SK-N-SH treated with all-trans-retinoic acid at 6 μM for 48 hours (cell line): Measurements from ENCODE around the gene KCND1.

Source experiments
- ATAC-seq: fragments of 200-7000 bp; cut with Tn5 transposase; 3 replicates; pipeline ENCODE4 v1.9.1; 2020; ENCODE audit warnings: mild to moderate bottlenecking, moderate library complexity
- ARNTL ChIP-seq: fragments of 450-650 bp; formaldehyde crosslinking; IDR thresholded peaks from 2 replicates; pipeline ENCODE4 v1.5.0; 2020; ENCODE audit warnings: low read depth, mild to moderate bottlenecking, moderate library complexity, borderline replicate concordance
- BACH2 ChIP-seq: fragments of 250-450 bp; sonication (Bioruptor Pico); IDR thresholded peaks from 2 replicates; pipeline ENCODE4 v1.9.0; 2021; ENCODE audit warnings: mild to moderate bottlenecking, borderline replicate concordance
- CREB5 ChIP-seq: fragments of 250-450 bp; sonication (Bioruptor Pico); IDR thresholded peaks from 2 replicates; pipeline ENCODE4 v1.5.1; 2020; ENCODE audit warnings: low read depth, mild to moderate bottlenecking, moderate library complexity
- CSDC2 ChIP-seq: fragments of 250-450 bp; sonication (Bioruptor Pico); IDR thresholded peaks from 2 replicates; pipeline ENCODE4 v1.5.0; 2020; ENCODE audit warnings: mild to moderate bottlenecking, moderate library complexity
- CSRNP3 ChIP-seq: fragments of 250-450 bp; sonication (Bioruptor Pico); IDR thresholded peaks from 2 replicates; pipeline ENCODE4 v1.5.1; 2021; ENCODE audit warnings: mild to moderate bottlenecking, moderate library complexity
- ESRRG ChIP-seq: fragments of 250-450 bp; sonication (Bioruptor Pico); IDR thresholded peaks from 2 replicates; pipeline ENCODE4 v1.6.1; 2021; ENCODE audit warnings: mild to moderate bottlenecking
- GLIS3 ChIP-seq: fragments of 250-450 bp; sonication (Bioruptor Pico); IDR thresholded peaks from 2 replicates; pipeline ENCODE4 v1.5.0; 2020; ENCODE audit warnings: mild to moderate bottlenecking, moderate library complexity
- ISL1 ChIP-seq: fragments of 250-450 bp; sonication (Bioruptor Pico); IDR thresholded peaks from 2 replicates; pipeline ENCODE4 v2.1.2; 2022; ENCODE audit warnings: mild to moderate bottlenecking, moderate library complexity
- OSR1 ChIP-seq: fragments of 250-450 bp; sonication (Bioruptor Pico); IDR thresholded peaks from 2 replicates; pipeline ENCODE4 v1.8.0; 2022; ENCODE audit warnings: moderate library complexity, mild to moderate bottlenecking, inconsistent platforms
- PATZ1 ChIP-seq: fragments of 250-450 bp; sonication (Bioruptor Pico); IDR thresholded peaks from 2 replicates; pipeline ENCODE4 v1.8.0; 2020; ENCODE audit warnings: mild to moderate bottlenecking, moderate library complexity, borderline replicate concordance
- POU6F1 ChIP-seq: fragments of 250-450 bp; sonication (Bioruptor Pico); IDR thresholded peaks from 2 replicates; pipeline ENCODE4 v1.8.0; 2021; ENCODE audit warnings: low read depth, mild to moderate bottlenecking, moderate library complexity, borderline replicate concordance
- PPARA ChIP-seq: fragments of 250-450 bp; sonication (Bioruptor Pico); IDR thresholded peaks from 2 replicates; pipeline ENCODE4 v1.5.0; 2020; ENCODE audit warnings: mild to moderate bottlenecking, borderline replicate concordance
- RARB ChIP-seq: fragments of 250-450 bp; sonication (Bioruptor Pico); IDR thresholded peaks from 2 replicates; pipeline ENCODE4 v1.8.0; 2021; ENCODE audit warnings: mild to moderate bottlenecking, moderate library complexity
- TCF4 ChIP-seq: fragments of 250-450 bp; sonication (Bioruptor Pico); IDR thresholded peaks from 2 replicates; pipeline ENCODE4 v1.8.0; 2021; ENCODE audit warnings: mild to moderate bottlenecking, moderate library complexity, borderline replicate concordance
- TSHZ2 ChIP-seq: fragments of 250-450 bp; sonication (Bioruptor Pico); IDR thresholded peaks from 2 replicates; pipeline ENCODE4 v1.5.0; 2020; ENCODE audit warnings: mild to moderate bottlenecking, moderate library complexity
- ZC3H10 ChIP-seq: fragments of 250-450 bp; sonication (Bioruptor Pico); IDR thresholded peaks from 2 replicates; pipeline ENCODE4 v1.5.1; 2021; ENCODE audit warnings: mild to moderate bottlenecking, moderate library complexity
- ZFP30 ChIP-seq: fragments of 450-650 bp; formaldehyde crosslinking; IDR thresholded peaks from 2 replicates; pipeline ENCODE4 v1.5.0; 2022; ENCODE audit warnings: mild to moderate bottlenecking, moderate library complexity
- ZNF565 ChIP-seq: fragments of 450-650 bp; formaldehyde crosslinking; conservative IDR thresholded peaks from 2 replicates; pipeline ENCODE4 v1.5.0; 2020; ENCODE audit warnings: low read depth, mild to moderate bottlenecking, moderate library complexity
- ZNF8 ChIP-seq: fragments of 450-650 bp; formaldehyde crosslinking; IDR thresholded peaks from 2 replicates; pipeline ENCODE4 v1.5.0; 2020; ENCODE audit warnings: mild to moderate bottlenecking, moderate library complexity

KCND1 gene

GRCh38 chrX:48936429-48937053 is 35.1 kb downstream of the KCND1 start:
- TF ChIP-seq ZNF8 (no peak), CREB5 (CRISPR knock-in tag) (no peak), ARNTL (CRISPR knock-in tag) (no peak), OSR1 (CRISPR knock-in tag) (no peak), RARB (CRISPR knock-in tag) (no peak)
- TF ChIP-seq, all 23 proteins: peak for 0
- no peak for ATAC-seq

GRCh38 chrX:48935301-48935670 is 36.4 kb downstream of the KCND1 start:
- no peak for ATAC-seq
- no peak for TF ChIP-seq OSR1 (CRISPR knock-in tag)
- no peak for TF ChIP-seq GLIS3 (CRISPR knock-in tag)
- no peak for TF ChIP-seq PATZ1 (CRISPR knock-in tag)
- no peak for TF ChIP-seq CREB5 (CRISPR knock-in tag)
- no peak for TF ChIP-seq TSHZ2
- TF ChIP-seq ZFP30 (CRISPR knock-in tag): no peak
- no peak for TF ChIP-seq ISL1 (CRISPR knock-in tag)
- no peak for TF ChIP-seq ZNF8
- TF ChIP-seq ZNF565 (CRISPR knock-in tag): no peak
- TF ChIP-seq POU6F1 (CRISPR knock-in tag): no peak
- TF ChIP-seq PPARA (CRISPR knock-in tag): no peak
- no peak for TF ChIP-seq CSRNP3 (CRISPR knock-in tag)
- TF ChIP-seq ESRRG: no peak
- no peak for TF ChIP-seq ZC3H10 (CRISPR knock-in tag)
- TF ChIP-seq TCF4 (CRISPR knock-in tag): no peak
- no peak for TF ChIP-seq CSDC2 (CRISPR knock-in tag)
- no peak for TF ChIP-seq ARNTL (CRISPR knock-in tag)
- TF ChIP-seq BACH2 (CRISPR knock-in tag): no peak
- TF ChIP-seq, all 23 proteins: peak for 0
